NOMO-1 (cell line): ENCODE data around the gene CD3D.

Source experiments
- DNase-seq, 2 experiments: peaks; one replicate each; lab custom pipeline; 2025; ENCODE audit not compliant: unreplicated experiment in 2 of 2; lab: John Stamatoyannopoulos, UW

CD3D gene

DNA sequence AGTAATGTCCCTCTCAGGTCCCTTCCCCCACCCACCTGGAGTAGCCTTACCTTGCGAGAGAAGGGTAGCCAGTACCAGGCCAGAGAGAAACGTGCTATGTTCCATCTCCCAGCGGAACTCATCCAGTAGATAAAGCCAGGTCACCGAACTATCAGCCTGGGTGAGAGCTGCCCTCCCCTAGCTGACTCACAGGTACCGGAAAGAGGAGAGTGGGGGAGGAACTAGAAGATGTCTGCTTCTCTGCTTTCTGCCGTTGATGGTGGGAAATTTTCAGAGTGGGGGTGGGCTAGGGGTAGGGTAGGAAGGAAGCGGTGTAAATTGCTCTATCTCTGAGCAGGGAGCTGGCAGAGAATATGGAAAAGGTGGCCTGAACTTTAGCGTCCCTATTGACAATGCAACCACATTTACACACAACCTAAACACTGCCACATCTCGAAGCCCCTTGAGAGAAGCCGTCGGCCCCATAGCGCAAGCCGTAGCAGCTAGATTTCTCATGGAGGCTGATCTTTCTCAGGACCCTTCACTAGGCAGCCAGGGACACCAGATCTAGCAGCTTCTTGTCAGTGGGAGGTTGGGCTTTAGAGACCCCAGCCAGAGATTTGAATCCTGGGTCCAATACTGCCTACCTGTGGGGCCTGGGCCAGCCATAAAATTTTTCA is at the start of gene CD3D:
Gene CD3D, minus strand, starts transcription at position 203 of the 659 bp plus-strand sequence. Its CDS starts 98 bp downstream, at position 105.
- no peak for DNase-seq

- no peak for DNase-seq
Observed at GRCh38 chr11:118383657-118384056, 41.2 kb upstream of the CD3D start.

- no peak for DNase-seq
Observed at GRCh38 chr11:118382954-118383353, 40.4 kb upstream of the CD3D start.

DNA sequence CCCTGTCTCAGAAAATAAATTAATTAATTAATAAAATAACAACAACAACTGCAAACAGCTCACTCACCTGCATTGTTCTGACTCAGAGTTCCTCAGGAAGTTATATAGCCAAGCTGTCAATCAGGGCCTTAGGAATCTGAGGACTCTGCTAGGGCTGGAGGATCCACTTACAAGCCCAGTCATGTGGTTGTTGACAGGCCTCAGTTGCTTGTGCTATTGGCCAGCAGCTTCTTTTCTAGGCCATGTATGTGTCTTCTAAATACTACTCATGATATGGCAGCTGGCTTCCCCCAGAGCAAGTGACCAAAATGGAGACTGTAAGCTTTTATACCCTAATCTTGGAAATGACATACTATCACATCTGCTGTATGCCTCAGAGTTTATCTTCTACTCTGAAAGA is 38.1 kb upstream of the CD3D start:
- DNase-seq = no peak

DNA sequence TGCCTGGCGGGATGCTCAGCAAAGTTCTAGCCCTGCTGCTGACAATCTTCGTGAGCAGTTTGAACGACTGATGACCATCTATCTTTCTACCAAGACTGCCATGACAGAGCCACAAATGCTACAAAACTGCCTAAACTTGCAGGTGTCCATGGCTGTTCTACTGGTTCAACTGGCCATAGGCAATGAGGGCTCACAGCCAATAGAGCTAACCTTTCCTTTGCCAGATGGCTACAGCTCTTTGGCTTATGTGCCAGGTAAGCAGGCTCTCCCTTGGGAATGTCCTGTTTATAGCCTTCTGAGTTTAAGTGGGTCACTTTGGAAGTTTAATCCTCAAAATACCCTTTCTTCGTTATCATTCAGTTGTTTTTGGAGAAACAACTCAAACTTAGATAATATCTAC is 37.0 kb upstream of the CD3D start:
- no peak for DNase-seq

DNA sequence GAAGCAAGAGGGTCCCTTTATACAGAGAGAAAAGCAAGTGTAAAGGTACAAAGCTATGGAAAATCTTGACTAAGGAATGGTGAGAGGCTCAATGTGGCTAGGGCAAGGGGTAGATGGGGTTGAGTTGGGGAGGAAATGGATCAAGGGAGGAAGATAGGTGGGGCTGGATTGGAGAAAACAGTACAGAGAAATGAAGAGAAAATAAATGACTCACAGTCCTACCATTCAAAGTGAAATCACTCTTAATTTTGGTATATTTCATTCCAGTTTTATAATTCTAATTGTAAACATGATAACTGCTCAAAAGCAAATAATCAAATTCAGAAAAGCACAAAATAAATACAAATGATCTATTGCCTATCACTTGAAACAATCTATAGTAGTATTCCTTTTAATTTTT is 33.5 kb upstream of the CD3D start:
- no peak for DNase-seq

DNA sequence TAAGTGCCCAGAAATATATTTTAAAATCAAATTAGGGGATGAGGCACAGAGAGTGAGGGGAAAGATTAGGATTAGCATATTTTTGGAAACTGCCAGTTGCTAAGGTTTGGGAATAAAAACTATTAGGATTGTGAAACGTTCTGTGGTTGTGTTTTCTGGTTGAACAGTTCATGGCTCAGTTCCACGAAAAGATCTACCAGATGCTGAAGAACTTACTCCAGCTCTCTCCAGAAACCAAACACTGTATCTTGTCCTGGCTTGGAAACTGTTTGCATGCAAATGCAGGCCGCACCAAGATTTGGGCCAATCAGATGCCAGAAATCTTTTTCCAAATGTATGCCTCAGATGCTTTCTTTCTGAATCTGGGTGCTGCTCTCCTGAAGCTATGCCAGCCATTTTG is 32.2 kb upstream of the CD3D start:
- no peak for DNase-seq

DNA sequence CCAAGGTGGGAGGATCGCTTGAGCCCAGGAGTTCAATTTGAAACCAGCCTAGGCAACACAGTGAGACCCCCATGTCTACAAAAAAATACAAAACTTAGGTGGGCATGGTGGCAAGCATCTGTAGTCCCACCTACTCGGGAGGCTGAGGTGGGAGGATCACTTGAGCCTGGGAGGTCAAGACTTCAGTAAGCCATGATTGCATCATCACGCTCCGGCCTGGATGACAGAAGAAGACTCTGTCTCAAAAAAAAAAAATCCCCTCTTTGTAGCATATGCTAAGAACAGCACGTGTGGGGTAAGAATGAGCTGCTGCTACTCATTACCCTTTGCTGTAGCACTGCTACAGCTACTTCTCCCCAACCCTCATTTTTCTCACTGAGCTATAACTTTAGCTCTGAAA is 31.4 kb upstream of the CD3D start:
- no peak for DNase-seq

DNA sequence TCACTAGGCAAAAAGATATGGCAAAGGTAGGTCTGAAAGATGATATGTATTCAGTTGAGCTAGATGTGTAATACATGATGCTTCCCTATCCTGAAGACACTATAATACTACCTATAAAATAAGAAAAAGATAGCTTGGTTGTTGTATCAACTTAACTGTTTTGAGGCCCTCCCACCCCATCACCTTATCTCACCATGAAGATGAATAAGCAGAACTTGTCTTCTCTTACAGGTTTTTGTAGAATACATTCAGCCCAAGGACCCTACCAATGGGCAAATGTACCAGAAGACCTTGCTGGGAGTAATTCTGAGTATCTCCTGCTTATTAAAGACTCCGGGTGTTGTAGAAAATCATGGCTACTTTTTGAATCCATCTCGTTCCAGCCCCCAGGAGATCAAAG is 30.8 kb upstream of the CD3D start:
- DNase-seq = no peak

GRCh38 chr11:118370774-118371173 is 28.3 kb upstream of the CD3D start:
- DNase-seq = no peak

GRCh38 chr11:118366287-118366686 is 23.8 kb upstream of the CD3D start:
- DNase-seq = no peak

GRCh38 chr11:118364956-118365615 is 22.6 kb upstream of the CD3D start:
- no peak for DNase-seq

GRCh38 chr11:118359295-118359958 is 16.9 kb upstream of the CD3D start, which contains the start of gene UBE4A:
Gene UBE4A, plus strand, starts transcription at chr11:118359600. Its CDS starts 5,481 bp downstream, at chr11:118365081.
- peak; percentile 92 to 93 for DNase-seq

- DNase-seq = no peak
Observed at GRCh38 chr11:118358071-118358470, 15.6 kb upstream of the CD3D start.

DNA sequence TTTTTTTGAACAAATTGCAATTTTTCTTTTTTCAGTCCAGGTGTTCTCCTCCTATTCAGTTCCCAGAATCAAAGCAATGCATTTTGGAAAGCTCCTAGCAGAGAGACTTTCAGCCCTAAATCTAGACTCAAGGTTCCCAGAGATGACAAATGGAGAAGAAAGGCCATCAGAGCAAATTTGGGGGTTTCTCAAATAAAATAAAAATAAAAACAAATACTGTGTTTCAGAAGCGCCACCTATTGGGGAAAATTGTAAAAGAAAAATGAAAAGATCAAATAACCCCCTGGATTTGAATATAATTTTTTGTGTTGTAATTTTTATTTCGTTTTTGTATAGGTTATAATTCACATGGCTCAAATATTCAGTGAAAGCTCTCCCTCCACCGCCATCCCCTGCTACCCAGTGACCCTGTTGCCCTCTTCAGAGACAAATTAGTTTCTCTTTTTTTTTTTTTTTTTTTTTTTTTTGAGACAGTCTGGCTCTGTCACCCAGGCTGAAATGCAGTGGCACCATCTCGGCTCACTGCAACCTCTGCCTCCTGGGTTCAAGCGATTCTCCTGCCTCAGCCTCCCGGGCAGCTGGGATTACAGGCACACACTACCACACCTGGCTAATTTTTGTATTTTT is 10.7 kb upstream of the CD3D start:
- DNase-seq = peak in 1 of 2 experiments; percentile 3

GRCh38 chr11:118349475-118349874 is 7.0 kb upstream of the CD3D start:
- no peak for DNase-seq

DNA sequence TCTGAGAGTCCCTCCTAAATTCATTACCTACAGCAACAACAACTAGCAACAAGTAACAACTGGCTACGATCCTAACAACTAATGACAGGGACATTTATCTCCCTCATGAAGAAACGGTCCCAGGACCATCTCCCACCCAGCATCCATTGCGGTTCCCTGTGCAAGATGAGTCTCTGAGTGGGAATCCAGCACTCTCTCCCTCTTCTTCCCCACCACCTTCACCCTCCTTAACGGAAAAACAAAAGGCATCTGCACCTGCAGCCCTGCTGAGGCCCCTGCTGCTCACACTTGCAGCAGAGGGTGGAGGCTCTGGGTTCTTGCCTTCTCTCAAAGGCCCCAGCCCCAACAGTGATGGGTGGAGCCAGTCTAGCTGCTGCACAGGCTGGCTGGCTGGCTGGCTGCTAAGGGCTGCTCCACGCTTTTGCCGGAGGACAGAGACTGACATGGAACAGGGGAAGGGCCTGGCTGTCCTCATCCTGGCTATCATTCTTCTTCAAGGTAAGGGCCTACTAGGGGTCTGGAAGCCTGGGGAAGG is 1.5 kb upstream of the CD3D start, which contains the start of gene CD3G:
Gene CD3G, plus strand, starts transcription at position 364 of the 535 bp plus-strand sequence. Its CDS starts 80 bp downstream, at position 444.
- no peak for DNase-seq

- no peak for DNase-seq
Observed at GRCh38 chr11:118343248-118343647, 743 bp upstream of the CD3D start.

DNA sequence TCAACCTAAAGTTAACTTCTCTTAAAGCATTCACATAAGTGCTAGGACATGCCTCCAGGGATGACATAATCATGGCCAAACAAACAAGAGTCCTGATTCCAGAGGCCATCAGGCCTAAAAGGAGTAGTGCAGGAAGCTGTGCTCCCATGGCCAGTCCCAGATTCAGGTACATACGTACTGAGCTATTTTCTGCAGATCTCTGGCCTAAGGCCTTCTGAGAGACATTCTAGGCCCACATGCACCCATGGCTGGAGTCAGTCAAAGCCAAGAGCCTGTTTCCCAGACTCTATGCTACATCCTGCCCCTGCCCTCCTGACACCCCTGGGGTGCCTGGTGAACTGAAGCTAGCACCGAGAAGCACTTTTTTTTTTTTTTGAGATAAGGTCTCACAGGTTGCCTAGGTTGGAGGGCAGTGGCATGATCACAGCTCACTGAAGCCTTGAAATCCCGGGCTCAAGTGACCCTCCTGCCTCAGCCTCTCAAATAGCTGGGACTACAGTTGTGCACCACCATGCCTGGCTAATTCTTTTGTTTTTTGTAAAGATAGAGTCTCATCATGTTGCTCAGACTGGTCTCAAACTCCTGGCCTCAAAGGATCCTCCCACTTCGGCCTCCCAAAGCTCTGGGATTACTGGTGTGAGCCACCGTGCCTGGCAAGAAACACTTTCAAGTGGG is 553 bp downstream of the CD3D start:
- DNase-seq = no peak

GRCh38 chr11:118341261-118341660 is 1.2 kb downstream of the CD3D start:
- no peak for DNase-seq

GRCh38 chr11:118340449-118340848 is 2.1 kb downstream of the CD3D start:
- DNase-seq = no peak
